Erythroblast (primary cell): ENCODE results near the gene SLC6A1.

Source experiments
- DNase-seq, 2 experiments: peaks; one replicate each; lab custom pipeline; 2025; lab: John Stamatoyannopoulos, UW
- GATA1 ChIP-seq: IDR thresholded peaks from 2 replicates; pipeline ENCODE4 v1.6.1; 2011; ENCODE audit warnings: low read depth, mild to moderate bottlenecking, control low read depth, low read length, moderate library complexity
- POLR2A ChIP-seq: IDR thresholded peaks from 2 replicates; pipeline ENCODE4 v1.6.1; 2011; ENCODE audit warnings: mild to moderate bottlenecking, low read length

The SLC6A1 gene

GRCh38 chr3:11084098-11084497 is 91.5 kb downstream of the SLC6A1 start:
- no peak for DNase-seq
- TF ChIP-seq GATA1 (no peak), POLR2A (no peak)

- TF ChIP-seq GATA1 (no peak), POLR2A (no peak)
Measured at GRCh38 chr3:11084677-11085076, 92.1 kb downstream of the SLC6A1 start.

GRCh38 chr3:11085093-11085840 is 92.7 kb downstream of the SLC6A1 start:
- DNase-seq: no peak
- TF ChIP-seq POLR2A (no peak), GATA1 (no peak)

More at GRCh38 chr3:11084677-11085076, 92.1 kb downstream of the SLC6A1 start:
- DNase-seq: no peak

- TF ChIP-seq GATA1 (no peak), POLR2A (no peak)
- no peak for DNase-seq
Measured at GRCh38 chr3:11086856-11087255, 94.3 kb downstream of the SLC6A1 start.

- no peak for DNase-seq
- TF ChIP-seq GATA1 (no peak), POLR2A (no peak)
Measured at GRCh38 chr3:11088066-11088465, 95.5 kb downstream of the SLC6A1 start.

- TF ChIP-seq GATA1: no peak
- TF ChIP-seq POLR2A: no peak
- DNase-seq: no peak
Measured at GRCh38 chr3:11088831-11089230, 96.3 kb downstream of the SLC6A1 start.
